T-helper 2 cell treated with Interferon-gamma antibody and Interleukin-4, amounts not matched to agents 5 μg/mL and 100 μg/mL, for 36 hours (primary cell): ENCODE measurements around the gene FAAH2.
"Not testable (repeated sequence)": the region's sequence is repeated elsewhere in the genome, so short reads cannot be mapped to it uniquely, and the experiment has no call there.

Source experiments
- DNase-seq: peaks from one replicate; pipeline ENCODE4 v3.0.0; 2021; ENCODE audit warnings: low spot score
- H3K27ac Mint-ChIP-seq: one replicate; pipeline ENCODE4 v1.8.0; 2021; ENCODE audit warnings: mild to moderate bottlenecking, mixed read lengths
- H3K27me3 Mint-ChIP-seq: one replicate; pipeline ENCODE4 v1.8.0; 2021; ENCODE audit warnings: low read depth, mixed read lengths
- H3K36me3 Mint-ChIP-seq: one replicate; pipeline ENCODE4 v1.8.0; 2021; ENCODE audit warnings: low read depth, mixed read lengths
- H3K4me1 Mint-ChIP-seq: one replicate; pipeline ENCODE4 v1.8.0; 2021; ENCODE audit warnings: low read depth, mixed read lengths
- H3K4me3 Mint-ChIP-seq: one replicate; pipeline ENCODE4 v1.8.0; 2022; ENCODE audit warnings: mild to moderate bottlenecking, moderate library complexity, mixed read lengths
- H3K9me3 Mint-ChIP-seq: one replicate; pipeline ENCODE4 v1.8.0; 2021; ENCODE audit warnings: mixed read lengths

Gene FAAH2

GRCh38 chrX:57329008-57329407 lies 42.5 kb downstream of the FAAH2 start:
- Mint-ChIP-seq H3K4me3 (no peak overlapping the region), H3K9me3 (peaks cover 9% of the 10 kb centered on the region), H3K4me1 (no peaks in the 10 kb centered on the region), H3K36me3 (peaks cover 7% of the 10 kb centered on the region), H3K27ac (no peak overlapping the region), H3K27me3 (no peaks in the 10 kb centered on the region)
- DNase-seq = no peak

DNA sequence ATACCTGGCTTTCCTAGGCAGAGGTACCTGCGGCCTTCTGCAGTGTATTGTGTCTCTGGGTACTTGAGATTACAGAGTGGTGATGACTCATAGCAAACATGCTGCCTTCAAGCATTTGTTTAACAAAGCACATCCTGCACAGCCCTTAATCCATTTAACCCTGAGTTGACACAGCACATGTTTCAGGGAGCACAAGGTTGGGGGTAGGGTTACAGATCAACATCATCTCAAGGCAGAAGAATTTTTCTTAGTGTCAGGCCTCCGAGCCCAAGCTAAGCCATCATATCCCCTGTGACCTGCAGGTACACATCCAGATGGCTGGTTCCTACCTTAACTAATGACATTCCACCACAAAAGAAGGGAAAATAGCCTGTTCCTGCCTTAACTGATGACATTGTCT lies 49.3 kb downstream of the FAAH2 start:
- not testable (repeated sequence) for H3K27me3 Mint-ChIP-seq, DNase-seq, H3K27ac Mint-ChIP-seq, H3K36me3 Mint-ChIP-seq, H3K9me3 Mint-ChIP-seq, H3K4me1 Mint-ChIP-seq, H3K4me3 Mint-ChIP-seq

- H3K36me3 Mint-ChIP-seq = peaks cover 2% of the 10 kb centered on the region
- no peak overlapping the region for H3K27ac Mint-ChIP-seq
- H3K27me3 Mint-ChIP-seq = no peaks in the 10 kb centered on the region
- DNase-seq = no peak
- H3K4me3 Mint-ChIP-seq = no peak overlapping the region
- H3K4me1 Mint-ChIP-seq = peaks cover 1% of the 10 kb centered on the region
- H3K9me3 Mint-ChIP-seq = peaks cover 8% of the 10 kb centered on the region
Measured at GRCh38 chrX:57353472-57354132, 67.1 kb downstream of the FAAH2 start.

- DNase-seq = no peak
- Mint-ChIP-seq H3K27ac (no peak overlapping the region), H3K4me1 (peaks cover 9% of the 10 kb centered on the region), H3K4me3 (no peak overlapping the region), H3K9me3 (peaks cover 4% of the 10 kb centered on the region), H3K36me3 (no peaks in the 10 kb centered on the region), H3K27me3 (no peaks in the 10 kb centered on the region)
Measured at GRCh38 chrX:57364145-57364544, 77.6 kb downstream of the FAAH2 start.

DNA sequence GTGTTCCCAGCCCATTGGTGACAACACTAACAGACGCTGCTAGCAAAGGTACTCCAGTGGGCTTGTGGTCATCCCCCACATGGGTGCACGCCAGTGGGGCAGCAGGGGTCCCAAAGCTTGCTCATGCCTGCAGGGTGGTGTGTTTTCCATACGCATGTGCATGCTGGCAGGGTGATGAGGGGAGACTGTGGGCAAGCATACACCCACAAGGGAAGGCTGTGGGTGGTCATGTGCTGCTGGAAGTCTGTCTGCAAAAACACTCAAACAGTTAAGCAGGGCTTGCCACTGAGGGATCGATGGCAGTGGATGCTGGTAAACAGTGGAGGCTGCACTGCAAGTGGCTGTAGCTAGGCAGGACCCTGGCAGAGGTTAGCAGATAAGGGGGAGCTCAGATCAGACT lies 79.9 kb downstream of the FAAH2 start:
- Mint-ChIP-seq H3K4me1 (peaks cover 9% of the 10 kb centered on the region), H3K9me3 (peaks cover 4% of the 10 kb centered on the region), H3K4me3 (no peak overlapping the region), H3K27me3 (no peaks in the 10 kb centered on the region), H3K27ac (no peak overlapping the region), H3K36me3 (no peaks in the 10 kb centered on the region)
- no peak for DNase-seq

- no peak for DNase-seq
- peaks cover 4% of the 10 kb centered on the region for H3K9me3 Mint-ChIP-seq
- peaks cover 9% of the 10 kb centered on the region for H3K4me1 Mint-ChIP-seq
- no peak overlapping the region for H3K27ac Mint-ChIP-seq
- H3K27me3 Mint-ChIP-seq = no peaks in the 10 kb centered on the region
- H3K36me3 Mint-ChIP-seq = no peaks in the 10 kb centered on the region
- no peak overlapping the region for H3K4me3 Mint-ChIP-seq
Measured at GRCh38 chrX:57367649-57368048, 81.1 kb downstream of the FAAH2 start.

- no peak overlapping the region for H3K4me3 Mint-ChIP-seq
- H3K36me3 Mint-ChIP-seq = no peaks in the 10 kb centered on the region
Measured at GRCh38 chrX:57368158-57368557, 81.7 kb downstream of the FAAH2 start.

GRCh38 chrX:57379296-57379695 lies 92.8 kb downstream of the FAAH2 start:
- H3K4me1 Mint-ChIP-seq = peaks cover 13% of the 10 kb centered on the region
- H3K36me3 Mint-ChIP-seq = peaks cover 5% of the 10 kb centered on the region
- no peak for DNase-seq
- peak overlapping the region; percentile 0 for H3K27ac Mint-ChIP-seq
- H3K4me3 Mint-ChIP-seq = no peak overlapping the region
- H3K9me3 Mint-ChIP-seq = peaks cover under 1% of the 10 kb centered on the region
- H3K27me3 Mint-ChIP-seq = no peaks in the 10 kb centered on the region

More at GRCh38 chrX:57368158-57368557, 81.7 kb downstream of the FAAH2 start:
- DNase-seq = no peak
- Mint-ChIP-seq H3K9me3 (peaks cover 4% of the 10 kb centered on the region), H3K27ac (no peak overlapping the region), H3K27me3 (no peaks in the 10 kb centered on the region), H3K4me1 (peaks cover 9% of the 10 kb centered on the region)

GRCh38 chrX:57380026-57380796 lies 93.7 kb downstream of the FAAH2 start:
- no peak for DNase-seq
- Mint-ChIP-seq H3K9me3 (no peaks in the 10 kb centered on the region), H3K4me1 (peaks cover 13% of the 10 kb centered on the region), H3K36me3 (peaks cover 5% of the 10 kb centered on the region), H3K27ac (peak overlapping the region; percentile 33), H3K27me3 (no peaks in the 10 kb centered on the region), H3K4me3 (no peak overlapping the region)

DNA sequence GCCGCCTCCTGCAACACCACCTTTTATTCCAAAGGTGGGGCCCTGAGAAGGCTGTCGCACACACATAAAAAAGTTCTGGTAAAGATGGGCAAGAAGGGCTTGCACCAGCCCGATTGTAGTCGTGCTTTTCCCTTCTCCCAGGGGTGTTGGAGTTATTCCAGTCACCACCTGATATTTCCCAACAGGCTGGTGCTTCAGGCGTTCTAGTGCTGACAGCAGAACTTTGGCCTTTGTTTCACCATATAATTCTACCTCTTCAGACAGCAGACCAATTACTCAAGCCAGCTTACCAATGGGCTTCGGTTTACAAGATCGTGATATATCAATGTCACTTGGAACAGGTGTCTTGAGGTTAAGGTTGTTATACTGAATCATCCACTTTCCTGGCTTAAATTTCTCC lies 107.7 kb downstream of the FAAH2 start:
- H3K4me1 Mint-ChIP-seq, DNase-seq, H3K27me3 Mint-ChIP-seq, H3K9me3 Mint-ChIP-seq, H3K27ac Mint-ChIP-seq, H3K4me3 Mint-ChIP-seq, H3K36me3 Mint-ChIP-seq: not testable (repeated sequence)

- not testable (repeated sequence) for H3K36me3 Mint-ChIP-seq, H3K27ac Mint-ChIP-seq, H3K4me1 Mint-ChIP-seq, DNase-seq, H3K27me3 Mint-ChIP-seq, H3K4me3 Mint-ChIP-seq
- H3K9me3 Mint-ChIP-seq = peaks cover 12% of the 10 kb centered on the region
Measured at GRCh38 chrX:57403191-57403590, 116.7 kb downstream of the FAAH2 start.

DNA sequence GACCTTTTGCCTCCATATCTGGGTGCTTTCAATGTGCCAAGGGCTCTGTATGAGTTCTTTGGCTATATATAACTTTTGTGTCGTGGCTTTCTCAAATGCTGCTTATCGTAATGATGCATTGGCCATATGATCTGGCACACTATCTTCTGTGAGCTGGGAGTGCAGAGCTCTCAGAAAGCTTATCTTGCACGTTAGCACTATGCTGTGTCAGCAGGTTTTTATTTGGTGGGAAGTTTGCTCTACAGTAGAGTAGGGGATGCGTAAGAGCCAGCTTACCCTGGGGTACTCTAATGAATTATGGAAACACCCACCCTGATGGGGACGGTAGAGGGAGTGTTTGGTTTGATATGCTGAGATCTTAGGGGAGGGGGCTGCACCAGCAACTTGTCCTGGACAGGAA lies 119.6 kb downstream of the FAAH2 start:
- Mint-ChIP-seq H3K27me3 (no peaks in the 10 kb centered on the region), H3K4me3 (no peak overlapping the region), H3K9me3 (peaks cover 12% of the 10 kb centered on the region), H3K4me1 (no peaks in the 10 kb centered on the region), H3K27ac (no peak overlapping the region), H3K36me3 (no peaks in the 10 kb centered on the region)
- DNase-seq = no peak

DNA sequence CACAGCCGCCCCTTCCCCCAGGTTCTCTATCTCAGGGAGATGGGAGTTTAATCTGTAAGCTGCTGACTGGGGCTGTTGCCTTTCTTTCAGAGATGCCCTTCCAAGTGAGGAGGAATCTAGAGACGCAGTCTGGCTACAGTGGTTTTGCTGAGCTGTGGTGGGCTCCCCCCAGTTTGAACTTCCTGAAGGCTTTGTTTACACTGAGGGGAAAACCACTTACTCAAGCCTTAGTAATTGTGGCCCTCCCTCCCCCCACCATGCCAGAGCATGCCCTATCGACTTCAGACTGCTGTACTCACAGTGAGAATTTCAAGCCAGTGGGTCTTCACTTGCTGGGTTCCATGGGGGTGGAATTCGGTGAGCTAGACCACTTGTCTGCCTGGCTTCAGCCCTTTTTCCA lies 131.3 kb downstream of the FAAH2 start:
- H3K4me1 Mint-ChIP-seq = no peaks in the 10 kb centered on the region
- no peaks in the 10 kb centered on the region for H3K27me3 Mint-ChIP-seq
- peaks cover 10% of the 10 kb centered on the region for H3K9me3 Mint-ChIP-seq
- DNase-seq = no peak
- no peak overlapping the region for H3K27ac Mint-ChIP-seq
- no peak overlapping the region for H3K4me3 Mint-ChIP-seq
- H3K36me3 Mint-ChIP-seq = peaks cover 2% of the 10 kb centered on the region

DNA sequence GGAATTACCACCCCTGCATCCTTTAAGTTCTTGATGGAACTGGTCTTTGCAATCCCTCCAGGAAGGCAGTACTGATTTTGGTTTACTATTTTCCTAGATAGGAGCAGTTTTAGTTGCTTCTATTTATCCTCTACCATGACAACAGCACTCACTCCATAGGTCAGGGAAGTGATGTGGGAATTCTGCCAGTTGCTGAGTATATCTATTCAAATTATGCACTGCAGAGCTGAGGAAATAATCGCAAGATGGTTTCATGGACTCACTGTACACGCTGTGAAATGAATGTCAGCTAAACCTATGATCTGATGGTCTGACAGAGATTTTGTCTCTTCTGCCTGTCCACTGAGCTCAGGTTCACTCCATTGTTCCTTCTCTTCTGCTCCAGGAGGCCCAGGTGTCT lies 135.8 kb downstream of the FAAH2 start:
- Mint-ChIP-seq H3K4me3 (no peak overlapping the region), H3K36me3 (no peaks in the 10 kb centered on the region), H3K27ac (no peak overlapping the region), H3K9me3 (no peaks in the 10 kb centered on the region), H3K4me1 (no peaks in the 10 kb centered on the region), H3K27me3 (no peaks in the 10 kb centered on the region)
- DNase-seq = no peak

DNA sequence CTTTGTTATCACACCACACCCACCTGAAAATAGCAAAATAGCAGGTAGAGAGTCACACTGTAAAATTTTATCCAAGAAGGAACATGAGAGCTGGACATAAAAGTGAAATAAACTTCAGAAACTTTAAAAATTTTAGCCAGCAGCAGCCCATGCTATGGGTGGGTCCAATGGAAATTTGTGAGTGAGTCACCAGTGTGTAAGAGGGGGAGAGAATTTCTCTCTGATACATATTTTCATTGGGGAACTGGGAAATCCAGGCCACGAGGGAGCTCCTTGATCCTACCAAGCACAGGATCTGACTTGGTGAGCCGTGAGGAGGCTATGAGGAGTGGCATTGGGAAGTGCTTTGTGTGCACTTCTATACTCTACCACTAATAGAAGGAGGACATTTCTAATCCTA lies 136.3 kb downstream of the FAAH2 start:
- Mint-ChIP-seq H3K27me3 (no peaks in the 10 kb centered on the region), H3K36me3 (no peaks in the 10 kb centered on the region), H3K4me1 (no peaks in the 10 kb centered on the region), H3K4me3 (no peak overlapping the region), H3K27ac (no peak overlapping the region), H3K9me3 (no peaks in the 10 kb centered on the region)
- DNase-seq = no peak
